ENCODE measurements around the gene ATP6V0A1. TPM values are rescaled to one million over a fixed set of nuclear protein-coding genes. Genes with fewer than 3 reads are reported as not detected.

The ATP6V0A1 gene
- total RNA-seq (10 to 100 TPM; 10.4 to 14.4 TPM), total RNA-seq (4.7 to 23.7 (median 11.6) reads per million in 172 experiments)
- 8.2 TPM for polyA plus RNA-seq (2013, experiment 1 of 2)
- 8.7 TPM for polyA plus RNA-seq (2013, experiment 2 of 2)

DNA sequence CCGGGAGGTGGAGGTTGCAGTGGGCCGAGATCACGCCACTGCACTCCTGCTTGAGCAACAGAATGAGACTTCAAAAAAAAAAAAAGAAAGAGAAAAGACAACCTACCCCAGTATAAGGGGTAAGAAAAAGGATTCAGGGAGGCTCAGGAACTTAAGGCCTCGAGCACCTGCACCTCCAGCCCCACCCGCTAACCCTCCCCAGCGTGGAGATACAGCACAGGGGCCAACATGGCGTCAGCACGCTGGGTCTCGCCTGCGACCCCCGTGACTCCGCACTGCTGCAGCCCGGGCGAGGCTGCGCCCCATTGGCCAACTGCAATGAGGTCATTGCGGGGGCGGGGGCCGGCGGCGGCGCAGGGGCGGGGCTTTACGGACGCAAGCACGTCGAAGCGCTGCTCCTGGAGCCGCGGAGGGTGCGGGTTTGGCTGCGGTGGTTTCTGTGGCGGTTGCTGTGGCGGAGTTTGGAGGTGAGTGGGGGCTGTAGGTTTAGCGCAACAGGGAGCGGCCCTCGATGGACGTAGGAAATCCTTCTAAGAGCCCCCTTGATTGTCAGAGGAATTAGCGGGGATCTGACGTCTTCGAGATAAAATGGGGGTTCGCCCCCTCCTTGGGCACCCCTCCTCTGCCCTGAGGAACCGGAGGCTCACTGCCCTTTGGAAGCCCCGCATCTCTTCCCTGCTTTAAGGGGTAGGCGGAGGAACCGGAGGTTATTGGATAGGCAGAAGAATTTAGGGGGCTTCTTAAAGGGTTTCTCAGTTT is at the start of gene ATP6V0A1:
ATP6V0A1 (plus strand) TSS at position 382 of the 759 bp plus-strand sequence. CDS start 2,017 bp downstream, outside the sequence.
- DNase-seq (peak; percentile 72 to 90 (median 84)), ATAC-seq (ENCODE audit: poor library complexity) (peak; percentile 81)
- H3K27me3 Mint-ChIP-seq = no peaks in the 10 kb centered on the region
- H3K36me3 ChIP-seq (ENCODE audit: insufficient read depth, low read length) = no peaks in the 10 kb centered on the region
- peaks cover 45% of the 10 kb centered on the region for H3K4me1 ChIP-seq (ENCODE audit: insufficient read depth, low read length)
- H3K9me3 Mint-ChIP-seq = no peaks in the 10 kb centered on the region
- H3K27ac Mint-ChIP-seq = peak within 1 kb of the TSS; percentile 85
- POLR2A ChIA-PET = interaction anchor here (0.7 to 1.0 kb wide), 2 partner anchors 23 to 53 kb away, joined by 3 to 5 read pairs; no protein-coding TSS in a partner anchor
- peak within 1 kb of the TSS; percentile 64 for H3K4me3 ChIP-seq (ENCODE audit: low read length)
- TF ChIP-seq, protein P1, sequence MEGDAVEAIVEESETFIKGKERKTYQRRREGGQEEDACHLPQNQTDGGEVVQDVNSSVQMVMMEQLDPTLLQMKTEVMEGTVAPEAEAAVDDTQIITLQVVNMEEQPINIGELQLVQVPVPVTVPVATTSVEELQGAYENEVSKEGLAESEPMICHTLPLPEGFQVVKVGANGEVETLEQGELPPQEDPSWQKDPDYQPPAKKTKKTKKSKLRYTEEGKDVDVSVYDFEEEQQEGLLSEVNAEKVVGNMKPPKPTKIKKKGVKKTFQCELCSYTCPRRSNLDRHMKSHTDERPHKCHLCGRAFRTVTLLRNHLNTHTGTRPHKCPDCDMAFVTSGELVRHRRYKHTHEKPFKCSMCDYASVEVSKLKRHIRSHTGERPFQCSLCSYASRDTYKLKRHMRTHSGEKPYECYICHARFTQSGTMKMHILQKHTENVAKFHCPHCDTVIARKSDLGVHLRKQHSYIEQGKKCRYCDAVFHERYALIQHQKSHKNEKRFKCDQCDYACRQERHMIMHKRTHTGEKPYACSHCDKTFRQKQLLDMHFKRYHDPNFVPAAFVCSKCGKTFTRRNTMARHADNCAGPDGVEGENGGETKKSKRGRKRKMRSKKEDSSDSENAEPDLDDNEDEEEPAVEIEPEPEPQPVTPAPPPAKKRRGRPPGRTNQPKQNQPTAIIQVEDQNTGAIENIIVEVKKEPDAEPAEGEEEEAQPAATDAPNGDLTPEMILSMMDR (IDR thresholded peaks at IDR 0.05) = no peak
- no peaks in the 10 kb centered on the region for H3K27me3 ChIP-seq (ENCODE audit: control insufficient read depth in 1 of 2, insufficient read depth in 2 of 2, low read length in 2 of 2)
- CTCF ChIA-PET = no interaction called here
- intact Hi-C loops (cut with DNase I, micrococcal nuclease) = loop anchor here in 1 of 2 experiments (2.0 to 5.0 kb wide), 2 partner anchors 26 to 121 kb away; no protein-coding TSS in a partner anchor
- H3K4me3 Mint-ChIP-seq = peak within 1 kb of the TSS; percentile 92
- H3K36me3 Mint-ChIP-seq (ENCODE audit: low read depth) = peaks cover 25% of the 10 kb centered on the region
- H3K9me3 ChIP-seq (ENCODE audit: control insufficient read depth in 1 of 2, insufficient read depth in 1 of 2, low read length in 2 of 2) = no peaks in the 10 kb centered on the region
- H3K4me1 Mint-ChIP-seq (ENCODE audit: low read depth) = peaks cover 47% of the 10 kb centered on the region
- H3K27ac ChIP-seq (ENCODE audit: low read depth in 1 of 2, low read length in 2 of 2) = peak within 1 kb of the TSS in 1 of 2 donors; percentile 3

DNA sequence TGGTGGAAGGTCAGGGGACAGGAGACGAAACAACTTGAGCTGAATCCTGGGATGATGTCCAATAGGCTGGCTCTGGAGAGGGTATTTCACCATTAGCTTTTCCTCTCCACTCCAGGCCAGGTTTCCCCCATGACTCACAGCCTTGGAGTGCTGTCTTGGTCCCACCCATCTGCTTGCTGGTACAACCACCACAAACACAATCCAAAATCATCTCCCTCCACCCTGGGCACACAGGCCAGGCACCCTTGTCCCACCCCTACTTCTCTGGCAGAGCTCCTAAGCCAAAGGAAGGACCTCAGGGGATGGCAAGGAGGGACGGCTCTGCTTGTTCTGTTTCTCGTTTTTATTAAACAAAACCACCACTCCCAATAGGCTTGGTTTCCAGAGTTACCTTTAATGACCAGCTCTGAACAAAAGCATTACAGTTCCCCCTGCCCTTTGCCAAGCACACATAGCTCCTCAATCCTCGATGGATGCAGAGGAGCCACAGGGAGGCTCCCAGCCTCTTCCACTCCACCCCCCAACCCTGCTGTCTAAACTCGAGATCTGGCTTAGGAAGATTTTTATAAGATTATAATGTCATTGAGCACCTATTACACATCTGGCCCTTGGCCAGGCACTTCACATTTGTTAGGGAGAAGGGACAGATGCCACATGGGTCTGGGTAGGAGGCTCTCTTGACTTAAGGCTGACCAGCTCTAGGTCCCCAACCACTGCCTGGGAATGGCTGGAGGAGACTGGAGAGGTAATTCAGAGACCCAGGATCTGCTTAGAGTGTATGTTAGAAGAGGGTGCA is 49.0 kb upstream of the ATP6V0A1 start:
- Mint-ChIP-seq H3K4me3 (no peak overlapping the region), H3K27me3 (no peaks in the 10 kb centered on the region), H3K4me1 (ENCODE audit: low read depth) (peaks cover 18% of the 10 kb centered on the region), H3K27ac (no peak overlapping the region), H3K36me3 (ENCODE audit: low read depth) (no peaks in the 10 kb centered on the region), H3K9me3 (no peaks in the 10 kb centered on the region)
- no peak overlapping the region for H3K4me3 ChIP-seq (ENCODE audit: low read length)
- no peaks in the 10 kb centered on the region for H3K27me3 ChIP-seq (ENCODE audit: control insufficient read depth in 1 of 2, insufficient read depth in 2 of 2, low read length in 2 of 2)
- no peaks in the 10 kb centered on the region for H3K9me3 ChIP-seq (ENCODE audit: control insufficient read depth in 1 of 2, insufficient read depth in 1 of 2, low read length in 2 of 2)
- H3K4me1 ChIP-seq (ENCODE audit: insufficient read depth, low read length) = peaks cover 20% of the 10 kb centered on the region
- H3K36me3 ChIP-seq (ENCODE audit: insufficient read depth, low read length) = no peaks in the 10 kb centered on the region
- ATAC-seq (ENCODE audit: poor library complexity) (no peak), DNase-seq (no peak)
- intact Hi-C loops (cut with DNase I, micrococcal nuclease) = loop anchor here (5.0 kb wide), 2 partner anchors 72 to 108 kb away; no protein-coding TSS in a partner anchor
- CTCF ChIA-PET = interaction anchor here (1.1 kb wide), 1 partner anchor 87 kb away, joined by 3 read pairs; no protein-coding TSS in a partner anchor
- TF ChIP-seq, protein P1 (IDR thresholded peaks at IDR 0.05) = no peak
- no peak overlapping the region for H3K27ac ChIP-seq (ENCODE audit: low read depth in 1 of 2, low read length in 2 of 2)
- POLR2A ChIA-PET = no interaction called here

DNA sequence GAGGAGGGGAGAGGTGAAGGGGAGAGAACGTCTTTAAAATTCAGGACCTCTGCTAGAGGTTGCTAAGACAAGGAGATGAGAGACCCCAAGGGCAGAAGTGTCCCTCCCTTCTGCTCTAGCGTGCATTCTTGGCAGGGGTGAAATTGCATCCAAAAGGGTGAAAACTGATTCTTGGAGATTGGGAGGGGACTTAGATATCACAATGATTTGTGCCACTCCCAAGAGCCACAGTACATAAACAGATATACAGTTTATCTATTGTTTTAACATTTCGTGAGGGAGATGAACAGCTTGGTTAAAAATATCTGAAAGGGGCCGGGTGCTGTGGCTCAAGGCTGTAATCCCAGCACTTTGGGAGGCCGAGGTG is 48.4 kb upstream of the ATP6V0A1 start:
- H3K27ac ChIP-seq (ENCODE audit: low read depth in 1 of 2, low read length in 2 of 2) = no peak overlapping the region
- ATAC-seq (ENCODE audit: poor library complexity) = no peak
- intact Hi-C loops (cut with DNase I, micrococcal nuclease) = no loop called here
- Mint-ChIP-seq H3K4me1 (ENCODE audit: low read depth) (peaks cover 24% of the 10 kb centered on the region), H3K4me3 (no peak overlapping the region), H3K27me3 (no peaks in the 10 kb centered on the region), H3K27ac (no peak overlapping the region), H3K36me3 (ENCODE audit: low read depth) (no peaks in the 10 kb centered on the region), H3K9me3 (no peaks in the 10 kb centered on the region)
- H3K4me1 ChIP-seq (ENCODE audit: insufficient read depth, low read length) = peaks cover 26% of the 10 kb centered on the region
- no peak overlapping the region for H3K4me3 ChIP-seq (ENCODE audit: low read length)
- no peaks in the 10 kb centered on the region for H3K27me3 ChIP-seq (ENCODE audit: control insufficient read depth in 1 of 2, insufficient read depth in 2 of 2, low read length in 2 of 2)
- no peaks in the 10 kb centered on the region for H3K36me3 ChIP-seq (ENCODE audit: insufficient read depth, low read length)
- TF ChIP-seq, protein P1 (IDR thresholded peaks at IDR 0.05) = no peak
- no peaks in the 10 kb centered on the region for H3K9me3 ChIP-seq (ENCODE audit: control insufficient read depth in 1 of 2, insufficient read depth in 1 of 2, low read length in 2 of 2)
- POLR2A ChIA-PET = no interaction called here
- CTCF ChIA-PET = no interaction called here
- DNase-seq = no peak
